ENCODE data around the gene SEMA4G. TPM values are rescaled to one million over a fixed set of nuclear protein-coding genes. Genes with fewer than 3 reads are reported as not detected.

Gene SEMA4G
- total RNA-seq, 1 experiment from 2014 or later: 29.4 TPM

DNA sequence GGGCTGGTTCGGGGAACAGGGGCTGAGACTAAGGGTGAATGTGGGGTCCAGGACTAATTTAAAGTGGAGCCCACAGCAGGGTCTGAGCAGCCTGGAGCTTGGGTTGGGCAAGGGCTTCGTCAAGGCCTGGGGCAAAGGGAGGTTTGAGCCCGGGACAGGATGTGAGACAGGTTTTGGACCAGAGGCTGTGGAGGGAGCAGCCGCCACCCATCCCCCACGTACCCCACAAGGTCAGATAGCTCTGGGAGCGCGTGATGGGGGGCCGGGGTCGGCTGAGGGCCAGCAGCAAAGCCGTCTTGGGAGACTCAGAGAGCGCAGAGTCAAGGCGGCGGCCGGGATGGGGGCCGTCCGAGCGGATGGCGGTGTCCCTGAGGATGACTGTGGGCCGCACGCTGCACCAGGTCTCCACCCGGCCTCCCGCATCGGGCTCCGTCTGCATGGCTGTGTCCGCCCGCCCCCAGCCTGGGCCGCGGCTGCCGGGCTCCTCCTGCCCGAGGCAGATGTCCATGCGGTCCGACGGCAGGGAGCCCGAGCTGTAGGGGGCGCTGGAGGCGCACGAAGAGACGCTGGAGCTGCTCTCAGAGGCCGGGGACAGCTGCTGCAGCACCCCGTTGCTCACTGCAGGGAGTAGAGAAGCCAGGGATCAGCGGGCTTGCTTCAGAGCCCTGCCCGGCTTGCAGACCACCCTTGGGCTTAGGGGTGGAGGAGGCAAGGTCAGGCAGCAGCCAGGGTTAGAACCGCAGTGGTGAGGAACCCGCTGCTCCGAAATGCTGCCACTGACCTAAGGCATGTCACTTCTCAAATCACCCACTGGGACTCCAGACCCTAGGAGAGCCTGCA is 49.5 kb downstream of the SEMA4G start:
- intact Hi-C loops (cut with micrococcal nuclease): loop anchor here (2.0 to 10.0 kb wide), 3 partner anchors 48 to 674 kb away; partner anchors contain the start of genes PAX2 and SCD
- ATAC-seq: peak; percentile 91
- ChIA-PET POLR2A (interaction anchor here (0.8 to 1.5 kb wide), 4 partner anchors 8 to 48 kb away, joined by 3 to 5 read pairs (median 3); no protein-coding TSS in a partner anchor), RAD21 (ENCODE audit: low non-redundant PET in 1 of 2, low total read pairs in 2 of 2, uncharacterized antibody in 2 of 2, unreplicated experiment in 2 of 2) (interaction anchor here (0.6 to 2.0 kb wide), 8 partner anchors 21 to 123 kb away, joined by 3 to 9 read pairs (median 6); no protein-coding TSS in a partner anchor), CTCF (interaction anchor here (0.6 to 4.0 kb wide), 24 partner anchors 9 to 760 kb away, joined by 3 to 44 read pairs (median 5); partner anchors contain the start of genes KAZALD1, LZTS2, PDZD7 and SFXN3)
- Histone ChIP-seq H3K4me3 (replicated peaks in 1 of 2; ENCODE audit: low read depth in 1 of 2, low read length in 2 of 2) (peak overlapping the region; percentile 13 to 38; a peak in 3 of 4 replicates), H3K4me2 (ENCODE audit: low read length) (peak overlapping the region; percentile 65), H3K79me2 (ENCODE audit: insufficient read depth, low read length) (no peaks in the 10 kb centered on the region), H3K27me3 (ENCODE audit: insufficient read depth, low read length) (no peaks in the 10 kb centered on the region), H3K9me2 (ENCODE audit: insufficient read depth) (no peaks in the 10 kb centered on the region), H2AFZ (ENCODE audit: low read depth, low read length, poor library complexity, severe bottlenecking) (peak overlapping the region; percentile 56), H3K4me1 (ENCODE audit: control insufficient read depth in 1 of 2, insufficient read depth in 2 of 2, low read length in 2 of 2) (peaks cover 7 to 30% of the 10 kb centered on the region in 2 experiments; a peak in 3 of 4 replicates), H3K9ac (ENCODE audit: low read length) (peak overlapping the region; percentile 56), H3K27ac (ENCODE audit: low read depth, low read length) (no peak overlapping the region), H4K20me1 (ENCODE audit: insufficient read depth) (no peaks in the 10 kb centered on the region), H3K9me3 (ENCODE audit: control insufficient read depth in 1 of 2, insufficient read depth in 1 of 2, low read depth in 1 of 2, low read length in 2 of 2) (no peaks in the 10 kb centered on the region), H3K36me3 (ENCODE audit: control insufficient read depth in 1 of 2, insufficient read depth in 2 of 2, low read length in 2 of 2) (no peaks in the 10 kb centered on the region)
- no peak for TF ChIP-seq ELF1 (IDR thresholded peaks at IDR 0.05; ENCODE audit: borderline replicate concordance, low read depth)
- peak; percentile 52; the same call in 1 of the 2 replicates for TF ChIP-seq POLR2AphosphoS5 (IDR thresholded peaks at IDR 0.05; ENCODE audit: low read depth, low read length)
- TF ChIP-seq, protein P1, sequence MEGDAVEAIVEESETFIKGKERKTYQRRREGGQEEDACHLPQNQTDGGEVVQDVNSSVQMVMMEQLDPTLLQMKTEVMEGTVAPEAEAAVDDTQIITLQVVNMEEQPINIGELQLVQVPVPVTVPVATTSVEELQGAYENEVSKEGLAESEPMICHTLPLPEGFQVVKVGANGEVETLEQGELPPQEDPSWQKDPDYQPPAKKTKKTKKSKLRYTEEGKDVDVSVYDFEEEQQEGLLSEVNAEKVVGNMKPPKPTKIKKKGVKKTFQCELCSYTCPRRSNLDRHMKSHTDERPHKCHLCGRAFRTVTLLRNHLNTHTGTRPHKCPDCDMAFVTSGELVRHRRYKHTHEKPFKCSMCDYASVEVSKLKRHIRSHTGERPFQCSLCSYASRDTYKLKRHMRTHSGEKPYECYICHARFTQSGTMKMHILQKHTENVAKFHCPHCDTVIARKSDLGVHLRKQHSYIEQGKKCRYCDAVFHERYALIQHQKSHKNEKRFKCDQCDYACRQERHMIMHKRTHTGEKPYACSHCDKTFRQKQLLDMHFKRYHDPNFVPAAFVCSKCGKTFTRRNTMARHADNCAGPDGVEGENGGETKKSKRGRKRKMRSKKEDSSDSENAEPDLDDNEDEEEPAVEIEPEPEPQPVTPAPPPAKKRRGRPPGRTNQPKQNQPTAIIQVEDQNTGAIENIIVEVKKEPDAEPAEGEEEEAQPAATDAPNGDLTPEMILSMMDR (IDR thresholded peaks at IDR 0.05 in 2 of 3, conservative IDR thresholded peaks at IDR 0.05 in 1 of 3; ENCODE audit: borderline replicate concordance in 1 of 3, insufficient read depth in 1 of 3, low read depth in 2 of 3, low read length in 2 of 3): peak in 2 of 3 experiments; percentile 92 to 94; a peak in 4 of 6 replicates
- peak; percentile 64; the same call in 1 of the 2 replicates for TF ChIP-seq ZFX (IDR thresholded peaks at IDR 0.05)
- peak; percentile 72 for DNase-seq (ENCODE audit: low read depth, low spot score)
- no TSS peak for BruUV-seq (replicated peaks)

MicroRNA genes within 50 kb of the gene (microRNA counts, 767-probe panel; counts per million panel counts)
- not detected for microRNA hsa-miR-608

Small RNA genes lying within 50 kb of the gene (microRNA-seq; reads per million reads assigned to microRNA genes)
- gene MIR608 (ENCODE audit: borderline number of aligned reads): not detected

Other genes with a start within 250 kb of the SEMA4G start
- gene PAX2, start 223.9 kb upstream of the SEMA4G start, total RNA-seq (2021; ENCODE audit: unreplicated experiment): 5.0 TPM
- 43.0 TPM for gene SLF2, start 56.5 kb upstream of the SEMA4G start, total RNA-seq (2021; ENCODE audit: unreplicated experiment)
- 136 TPM for gene MRPL43, start 18.0 kb downstream of the SEMA4G start, total RNA-seq (2021; ENCODE audit: unreplicated experiment)
- 42.1 TPM for gene TWNK, start 18.0 kb downstream of the SEMA4G start, total RNA-seq (2021; ENCODE audit: unreplicated experiment)
- 93.0 TPM for gene LZTS2, start 30.3 kb downstream of the SEMA4G start, total RNA-seq (2021; ENCODE audit: unreplicated experiment)
- 6.1 TPM for gene PDZD7, start 61.6 kb downstream of the SEMA4G start, total RNA-seq (2021; ENCODE audit: unreplicated experiment)
- 52.5 TPM for gene SFXN3, start 61.7 kb downstream of the SEMA4G start, total RNA-seq (2021; ENCODE audit: unreplicated experiment)
- 16.0 TPM for gene KAZALD1, start 92.5 kb downstream of the SEMA4G start, total RNA-seq (2021; ENCODE audit: unreplicated experiment)
- gene TLX1, start 161.8 kb downstream of the SEMA4G start, total RNA-seq (2021; ENCODE audit: unreplicated experiment): not detected

Measured in HCT116 (cell line).